SK-N-SH treated with all-trans-retinoic acid at 6 μM for 48 hours (cell line): Measurements from ENCODE around the gene NINL.

Experiments used
- CSDC2 ChIP-seq: fragments of 250-450 bp; sonication (Bioruptor Pico); IDR thresholded peaks from 2 replicates; pipeline ENCODE4 v1.5.0; 2020; ENCODE audit warnings: mild to moderate bottlenecking, moderate library complexity
- PATZ1 ChIP-seq: fragments of 250-450 bp; sonication (Bioruptor Pico); IDR thresholded peaks from 2 replicates; pipeline ENCODE4 v1.8.0; 2020; ENCODE audit warnings: mild to moderate bottlenecking, moderate library complexity, borderline replicate concordance
- PPARA ChIP-seq: fragments of 250-450 bp; sonication (Bioruptor Pico); IDR thresholded peaks from 2 replicates; pipeline ENCODE4 v1.5.0; 2020; ENCODE audit warnings: mild to moderate bottlenecking, borderline replicate concordance
- TSHZ2 ChIP-seq: fragments of 250-450 bp; sonication (Bioruptor Pico); IDR thresholded peaks from 2 replicates; pipeline ENCODE4 v1.5.0; 2020; ENCODE audit warnings: mild to moderate bottlenecking, moderate library complexity
- ZC3H10 ChIP-seq: fragments of 250-450 bp; sonication (Bioruptor Pico); IDR thresholded peaks from 2 replicates; pipeline ENCODE4 v1.5.1; 2021; ENCODE audit warnings: mild to moderate bottlenecking, moderate library complexity
- ZFP30 ChIP-seq: fragments of 450-650 bp; formaldehyde crosslinking; IDR thresholded peaks from 2 replicates; pipeline ENCODE4 v1.5.0; 2022; ENCODE audit warnings: mild to moderate bottlenecking, moderate library complexity
- ZNF70 ChIP-seq: fragments of 450-650 bp; formaldehyde crosslinking; IDR thresholded peaks from 2 replicates; pipeline ENCODE4 v1.5.0; 2020; ENCODE audit warnings: mild to moderate bottlenecking, moderate library complexity

- no peak for TF ChIP-seq ZFP30 (CRISPR knock-in tag)
- TF ChIP-seq PATZ1 (CRISPR knock-in tag): no peak
- TF ChIP-seq PPARA (CRISPR knock-in tag): no peak
- no peak for TF ChIP-seq ZNF70
- no peak for TF ChIP-seq CSDC2 (CRISPR knock-in tag)
- no peak for TF ChIP-seq ZC3H10 (CRISPR knock-in tag)
- TF ChIP-seq TSHZ2 (CRISPR knock-in tag): no peak
These were observed 63.9 kb downstream of the NINL start for GRCh38 chr20:25521382-25521781.
